ENCODE data around the gene CNOT6L.

Gene CNOT6L

DNA sequence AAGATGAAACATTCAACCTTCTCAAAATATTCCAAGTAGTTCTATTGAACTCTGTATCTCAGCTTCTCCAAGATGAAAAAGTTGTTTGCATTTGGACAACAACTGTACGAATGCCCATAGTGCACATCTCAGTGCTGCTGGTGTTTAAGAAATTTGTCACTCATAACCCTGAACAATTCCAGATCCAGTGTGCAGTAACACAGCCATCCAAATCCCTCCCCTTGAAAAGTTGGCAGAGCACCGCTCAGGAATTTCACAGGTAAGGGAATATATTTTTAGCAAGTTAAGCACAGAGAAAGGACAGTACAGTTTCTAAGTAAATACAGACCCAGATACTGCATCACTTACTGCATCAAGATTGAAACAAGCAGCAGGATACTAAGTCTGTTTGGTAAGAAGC, 104.7 kb downstream of the CNOT6L start:
- no peaks in the 10 kb centered on the region for H3K27me3 ChIP-seq (ENCODE audit: insufficient read depth, low read depth, severe bottlenecking)
- no peak overlapping the region for H3K4me3 ChIP-seq (ENCODE audit: low read depth, low read length)
- no peaks in the 10 kb centered on the region for H3K36me3 ChIP-seq
- H3K27ac ChIP-seq = no peak overlapping the region
- DNase-seq = no peak
- TF ChIP-seq, protein P1, sequence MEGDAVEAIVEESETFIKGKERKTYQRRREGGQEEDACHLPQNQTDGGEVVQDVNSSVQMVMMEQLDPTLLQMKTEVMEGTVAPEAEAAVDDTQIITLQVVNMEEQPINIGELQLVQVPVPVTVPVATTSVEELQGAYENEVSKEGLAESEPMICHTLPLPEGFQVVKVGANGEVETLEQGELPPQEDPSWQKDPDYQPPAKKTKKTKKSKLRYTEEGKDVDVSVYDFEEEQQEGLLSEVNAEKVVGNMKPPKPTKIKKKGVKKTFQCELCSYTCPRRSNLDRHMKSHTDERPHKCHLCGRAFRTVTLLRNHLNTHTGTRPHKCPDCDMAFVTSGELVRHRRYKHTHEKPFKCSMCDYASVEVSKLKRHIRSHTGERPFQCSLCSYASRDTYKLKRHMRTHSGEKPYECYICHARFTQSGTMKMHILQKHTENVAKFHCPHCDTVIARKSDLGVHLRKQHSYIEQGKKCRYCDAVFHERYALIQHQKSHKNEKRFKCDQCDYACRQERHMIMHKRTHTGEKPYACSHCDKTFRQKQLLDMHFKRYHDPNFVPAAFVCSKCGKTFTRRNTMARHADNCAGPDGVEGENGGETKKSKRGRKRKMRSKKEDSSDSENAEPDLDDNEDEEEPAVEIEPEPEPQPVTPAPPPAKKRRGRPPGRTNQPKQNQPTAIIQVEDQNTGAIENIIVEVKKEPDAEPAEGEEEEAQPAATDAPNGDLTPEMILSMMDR (IDR thresholded peaks at IDR 0.05; ENCODE audit: low read depth, low read length) = no peak
- no peaks in the 10 kb centered on the region for H3K9me3 ChIP-seq (ENCODE audit: severe bottlenecking)

DNA sequence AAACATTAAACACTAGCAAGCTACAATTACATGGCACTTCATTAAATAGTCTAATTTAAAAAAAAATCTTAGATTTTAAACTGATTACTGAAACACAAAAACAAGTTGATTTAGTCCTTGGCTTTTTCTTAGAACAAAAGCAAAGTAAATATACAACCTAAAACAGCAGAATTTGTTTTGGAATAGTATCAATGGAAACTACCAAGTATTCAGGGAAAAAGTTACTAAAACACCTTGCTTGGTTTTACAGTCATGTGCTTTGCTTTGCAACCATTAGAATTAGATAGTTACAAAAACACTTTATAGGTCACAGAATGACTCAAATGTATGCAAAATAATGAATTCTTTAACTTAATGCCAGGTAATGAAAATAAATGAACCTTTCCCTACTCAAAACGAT, 105.3 kb downstream of the CNOT6L start:
- H3K4me3 ChIP-seq (ENCODE audit: low read depth, low read length) = no peak overlapping the region
- H3K9me3 ChIP-seq (ENCODE audit: severe bottlenecking) = no peaks in the 10 kb centered on the region
- TF ChIP-seq, protein P1 (IDR thresholded peaks at IDR 0.05; ENCODE audit: low read depth, low read length) = no peak
- H3K36me3 ChIP-seq = no peaks in the 10 kb centered on the region
- no peak for DNase-seq
- no peak overlapping the region for H3K27ac ChIP-seq
- H3K27me3 ChIP-seq (ENCODE audit: insufficient read depth, low read depth, severe bottlenecking) = no peaks in the 10 kb centered on the region

DNA sequence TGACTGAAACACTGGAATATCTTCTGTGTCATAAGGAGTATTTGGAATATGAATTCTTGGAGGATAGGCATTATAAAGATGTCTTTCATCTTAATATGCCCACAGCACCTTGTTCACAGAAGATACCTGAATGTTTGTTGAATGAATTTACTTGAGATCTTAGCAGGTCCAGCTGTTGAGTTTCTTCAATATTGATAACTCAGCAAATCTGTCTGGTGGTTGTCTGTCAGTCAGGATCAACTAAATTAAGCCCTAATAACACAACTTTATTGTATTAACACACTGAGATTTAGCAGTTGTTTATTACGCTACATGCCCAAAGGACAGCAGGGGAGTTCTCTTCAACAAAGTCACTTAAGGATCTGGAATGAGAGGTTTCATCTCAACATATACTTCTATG, 106.5 kb downstream of the CNOT6L start:
- TF ChIP-seq, protein P1 (IDR thresholded peaks at IDR 0.05; ENCODE audit: low read depth, low read length) = no peak
- no peak for DNase-seq
- H3K4me3 ChIP-seq (ENCODE audit: low read depth, low read length) = no peak overlapping the region
- no peaks in the 10 kb centered on the region for H3K36me3 ChIP-seq
- no peaks in the 10 kb centered on the region for H3K27me3 ChIP-seq (ENCODE audit: insufficient read depth, low read depth, severe bottlenecking)
- H3K27ac ChIP-seq = no peak overlapping the region
- H3K9me3 ChIP-seq (ENCODE audit: severe bottlenecking) = no peaks in the 10 kb centered on the region

DNA sequence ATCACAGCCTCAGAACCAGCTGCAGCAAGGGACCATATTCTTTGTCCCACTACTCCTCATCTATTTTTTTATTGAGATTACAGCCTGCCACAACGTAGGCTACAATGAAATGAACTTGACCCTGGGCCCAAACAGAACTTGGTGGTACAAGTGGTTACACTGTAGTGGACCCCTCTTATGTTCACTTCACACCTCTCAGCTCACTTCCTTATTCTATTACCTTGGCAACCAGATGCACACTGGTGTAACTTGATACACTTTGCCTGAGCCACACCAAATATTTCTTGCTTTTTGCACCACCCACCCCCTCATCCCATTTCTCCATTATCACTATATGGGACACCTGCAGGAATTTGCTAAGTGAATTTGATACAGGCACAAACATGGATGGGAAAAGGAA, 107.7 kb downstream of the CNOT6L start:
- TF ChIP-seq, protein P1 (IDR thresholded peaks at IDR 0.05; ENCODE audit: low read depth, low read length) = no peak
- no peaks in the 10 kb centered on the region for H3K36me3 ChIP-seq
- H3K27ac ChIP-seq = no peak overlapping the region
- no peaks in the 10 kb centered on the region for H3K9me3 ChIP-seq (ENCODE audit: severe bottlenecking)
- no peak overlapping the region for H3K4me3 ChIP-seq (ENCODE audit: low read depth, low read length)
- H3K27me3 ChIP-seq (ENCODE audit: insufficient read depth, low read depth, severe bottlenecking) = no peaks in the 10 kb centered on the region
- DNase-seq = no peak

DNA sequence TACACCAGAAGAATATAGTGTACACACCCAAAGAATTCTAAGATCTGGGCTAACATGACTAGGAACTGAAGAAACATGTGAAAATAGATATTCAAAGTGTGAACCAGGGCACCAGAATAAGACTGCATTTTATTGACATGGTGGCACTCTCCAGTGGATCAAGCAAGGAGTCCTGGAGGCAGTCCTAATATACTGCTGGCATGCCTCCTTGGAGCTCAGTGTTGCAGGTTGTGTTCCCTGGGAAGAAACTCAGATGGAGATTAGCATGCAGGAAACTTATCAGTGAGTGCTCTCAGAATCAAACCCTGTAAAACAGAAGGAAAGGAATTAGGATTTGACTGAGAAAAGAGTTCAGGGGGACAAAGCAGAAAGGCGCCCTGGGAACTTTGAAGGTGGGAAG, 108.5 kb downstream of the CNOT6L start:
- Histone ChIP-seq H3K4me3 (ENCODE audit: low read depth, low read length) (no peak overlapping the region), H3K27ac (no peak overlapping the region), H3K9me3 (ENCODE audit: severe bottlenecking) (no peaks in the 10 kb centered on the region), H3K27me3 (ENCODE audit: insufficient read depth, low read depth, severe bottlenecking) (no peaks in the 10 kb centered on the region), H3K36me3 (no peaks in the 10 kb centered on the region)
- TF ChIP-seq, protein P1 (IDR thresholded peaks at IDR 0.05; ENCODE audit: low read depth, low read length) = no peak
- no peak for DNase-seq

DNA sequence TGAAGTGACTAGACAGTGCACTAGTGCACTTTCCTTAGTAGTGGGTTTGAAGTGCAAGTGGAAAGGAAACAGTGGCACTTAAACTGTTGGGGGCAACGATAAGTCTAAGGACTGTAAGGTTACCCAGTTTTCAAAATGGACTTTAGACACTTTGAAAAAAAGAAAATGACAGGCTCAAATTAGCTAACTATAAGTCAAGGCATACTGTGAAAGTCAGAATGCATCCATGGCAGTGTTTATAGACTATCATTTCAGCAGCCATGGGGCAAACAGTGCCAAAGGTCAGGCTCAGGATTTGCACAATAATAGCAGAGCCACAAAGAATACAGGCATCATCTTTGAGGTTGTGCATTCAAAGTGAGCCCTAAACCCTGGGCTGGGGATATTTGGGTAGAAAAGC, 109.1 kb downstream of the CNOT6L start:
- no peaks in the 10 kb centered on the region for H3K27me3 ChIP-seq (ENCODE audit: insufficient read depth, low read depth, severe bottlenecking)
- no peak overlapping the region for H3K27ac ChIP-seq
- H3K36me3 ChIP-seq = no peaks in the 10 kb centered on the region
- TF ChIP-seq, protein P1 (IDR thresholded peaks at IDR 0.05; ENCODE audit: low read depth, low read length) = no peak
- no peaks in the 10 kb centered on the region for H3K9me3 ChIP-seq (ENCODE audit: severe bottlenecking)
- H3K4me3 ChIP-seq (ENCODE audit: low read depth, low read length) = no peak overlapping the region
- no peak for DNase-seq
